Measurements from ENCODE around the gene NLGN4X.
"Not testable (repeated sequence)": the region's sequence is repeated elsewhere in the genome, so short reads cannot be mapped to it uniquely, and the experiment has no call there.

Gene NLGN4X

DNA sequence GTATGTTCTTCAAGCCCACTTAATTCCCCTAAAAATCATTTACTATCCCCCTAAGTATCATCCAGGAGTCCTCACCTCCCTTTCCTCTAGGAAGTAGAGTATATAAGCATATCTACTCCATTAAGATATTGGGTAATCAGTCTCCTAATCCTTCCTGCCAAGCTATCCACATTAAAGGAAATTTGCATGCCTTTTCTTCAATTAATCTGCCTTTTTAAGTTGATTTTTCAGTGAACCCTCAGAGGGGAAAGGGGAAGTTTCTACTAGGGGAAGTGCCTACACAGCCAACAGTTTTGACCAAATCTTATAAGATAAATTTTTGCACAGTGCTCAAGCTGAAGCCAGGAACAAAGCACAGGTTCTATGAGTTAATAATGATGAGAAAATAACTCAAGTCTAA, 222.8 kb downstream of the NLGN4X start:
- DNase-seq (ENCODE audit: low read depth), result no peak

DNA sequence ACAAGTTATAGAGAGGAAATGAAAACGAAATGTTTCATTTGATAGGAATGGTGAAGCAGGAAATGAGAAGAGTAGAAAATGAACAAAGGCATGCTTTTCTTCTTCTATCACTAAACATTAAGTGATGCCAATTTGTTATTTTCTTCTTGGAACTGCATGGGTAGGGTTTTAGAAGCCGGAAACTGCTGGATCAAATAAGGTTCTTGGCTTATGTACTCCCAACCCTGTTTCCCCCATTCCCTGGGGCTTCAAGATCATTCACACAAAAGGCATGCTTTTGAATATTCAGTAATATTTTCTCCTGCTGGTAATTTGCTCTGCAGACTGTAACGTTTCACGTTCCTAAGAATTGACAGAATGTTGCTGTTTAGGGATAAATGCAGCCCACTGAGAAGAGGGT, 224.1 kb downstream of the NLGN4X start:
- no peak for DNase-seq (ENCODE audit: low read depth)

DNA sequence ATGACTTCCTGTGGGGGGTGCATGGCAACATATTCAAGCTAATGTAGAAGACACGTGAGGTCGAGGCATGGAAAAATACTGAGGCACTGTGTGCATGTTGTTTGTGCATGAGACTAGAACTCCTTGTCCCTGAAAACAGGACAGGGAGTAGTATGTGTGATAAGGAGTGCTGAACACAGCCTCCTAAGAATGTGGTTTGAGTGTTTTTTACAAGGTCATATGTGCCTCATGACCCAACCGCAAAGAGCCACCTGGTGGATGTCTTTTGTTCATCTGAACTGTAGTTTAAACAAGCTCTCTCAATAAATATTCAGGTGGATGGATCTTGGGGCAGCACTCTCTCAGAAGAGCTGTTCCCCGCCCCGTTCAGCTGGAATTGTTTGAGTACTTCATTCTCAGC, 226.6 kb downstream of the NLGN4X start:
- DNase-seq (ENCODE audit: low read depth), result no peak

DNA sequence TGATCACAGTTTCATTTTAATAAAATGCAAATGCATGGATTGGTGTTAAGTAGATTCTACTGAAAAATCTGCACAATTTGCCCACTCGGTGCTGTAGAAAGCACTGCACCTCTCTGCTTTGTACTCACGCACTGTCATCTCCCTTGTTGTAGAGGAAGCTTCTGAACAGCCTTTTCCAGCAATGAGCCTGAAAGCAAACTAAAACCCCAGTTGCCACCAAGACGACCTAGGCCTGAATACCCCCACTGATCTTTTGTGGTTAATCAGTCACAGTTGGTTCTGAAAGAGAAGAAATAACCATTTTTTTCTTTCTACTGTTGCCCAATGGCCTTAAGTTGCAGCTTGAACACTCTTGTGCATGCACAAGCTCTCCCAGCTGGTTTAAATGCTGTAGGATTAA, 229.8 kb downstream of the NLGN4X start:
- no peak for DNase-seq (ENCODE audit: low read depth)

DNA sequence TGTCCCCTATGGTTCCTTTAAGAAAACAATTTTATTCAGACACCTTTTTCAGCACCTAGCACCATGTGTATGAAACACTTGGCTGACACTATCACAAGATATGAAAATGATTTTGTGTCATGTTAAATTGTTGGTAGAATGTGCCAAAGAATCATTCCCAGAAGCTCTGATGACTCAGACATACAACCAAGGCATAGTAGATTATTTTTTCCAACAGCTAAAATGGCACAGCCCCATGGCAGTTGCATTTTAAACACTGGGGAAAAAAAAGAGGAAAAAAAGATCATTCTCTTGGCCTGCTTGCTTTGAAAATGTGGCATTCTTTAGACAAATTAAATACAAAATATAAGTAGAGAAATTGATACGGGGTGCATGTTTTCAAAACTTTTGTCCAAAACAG, 230.2 kb downstream of the NLGN4X start:
- no peak for DNase-seq (ENCODE audit: low read depth)

DNA sequence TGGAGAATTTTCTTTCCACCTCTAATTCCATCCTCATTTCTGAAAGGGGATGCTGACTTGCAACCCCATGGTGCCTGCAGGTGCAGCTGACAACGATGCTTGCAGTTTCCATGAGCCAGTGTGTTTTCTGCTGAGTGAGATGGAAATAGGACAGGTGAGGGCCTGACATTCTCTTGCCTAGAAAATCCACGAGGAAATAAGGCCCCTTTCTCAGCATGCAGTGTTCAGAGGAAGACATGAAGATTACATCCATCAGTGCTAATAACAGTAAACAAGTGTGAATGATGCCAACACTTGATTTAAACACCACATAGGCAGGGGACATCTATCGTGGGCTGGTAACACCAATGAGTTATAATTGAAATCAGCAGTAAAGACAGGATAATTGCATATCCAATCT, 237.3 kb downstream of the NLGN4X start:
- DNase-seq (ENCODE audit: low read depth), result no peak

DNA sequence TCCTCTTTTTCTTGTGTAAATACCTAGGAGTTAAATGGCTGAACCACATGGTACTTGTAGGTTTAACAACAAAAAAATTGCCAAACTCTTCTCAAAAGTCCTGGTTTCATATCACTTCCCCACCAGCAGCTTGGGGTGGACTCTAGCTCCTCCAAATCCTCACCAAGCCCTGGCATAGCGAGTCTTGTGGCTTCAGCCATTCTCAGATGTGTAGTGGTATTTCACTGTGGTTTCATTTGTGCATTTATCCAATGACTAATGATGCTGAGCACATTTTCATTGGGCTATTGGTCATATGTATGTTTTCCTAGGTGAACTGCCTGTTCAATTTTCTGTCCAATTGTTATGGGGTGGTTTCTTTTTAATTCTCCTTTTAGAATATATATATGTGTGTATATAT, 249.3 kb downstream of the NLGN4X start:
- DNase-seq (ENCODE audit: low read depth), result no peak

DNA sequence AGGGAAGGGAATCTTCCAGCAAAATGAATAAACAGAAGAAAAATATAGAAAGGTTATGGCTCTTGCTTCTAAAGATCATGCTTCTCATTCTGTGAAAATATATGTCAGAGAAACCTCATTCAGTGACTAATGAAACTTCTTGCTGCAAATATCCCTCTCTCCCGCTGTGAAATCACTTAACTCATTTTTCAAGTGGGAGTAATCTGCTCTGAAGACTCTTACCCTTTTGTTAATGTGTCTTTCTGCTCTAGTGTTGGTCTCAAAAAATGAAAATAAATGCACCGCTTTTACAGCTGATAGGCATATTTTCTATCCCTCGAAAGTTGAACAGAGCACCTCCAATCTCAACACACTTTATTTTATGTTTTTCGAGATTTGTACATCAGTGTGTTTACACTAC, 252.3 kb downstream of the NLGN4X start:
- no peak for DNase-seq (ENCODE audit: low read depth)

DNA sequence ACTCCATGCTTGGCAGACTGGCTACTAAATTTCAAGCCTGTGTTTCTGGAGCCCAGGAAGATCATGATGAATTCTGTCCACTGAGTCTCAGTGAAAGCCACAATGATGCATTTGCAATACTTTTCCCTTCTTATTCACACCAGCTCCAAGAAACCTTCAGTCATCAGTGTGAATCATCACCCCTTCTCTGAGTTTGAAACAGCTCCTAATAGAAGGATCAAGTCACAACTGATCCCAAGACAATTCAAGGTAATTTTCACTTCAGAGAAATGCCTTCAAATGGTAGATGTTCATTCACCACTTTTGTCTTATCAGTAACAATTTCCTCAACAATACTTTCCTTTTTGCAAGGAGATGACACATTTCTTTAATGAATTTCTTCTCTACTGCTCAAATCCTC, 257.4 kb downstream of the NLGN4X start:
- no peak for DNase-seq (ENCODE audit: low read depth)

DNA sequence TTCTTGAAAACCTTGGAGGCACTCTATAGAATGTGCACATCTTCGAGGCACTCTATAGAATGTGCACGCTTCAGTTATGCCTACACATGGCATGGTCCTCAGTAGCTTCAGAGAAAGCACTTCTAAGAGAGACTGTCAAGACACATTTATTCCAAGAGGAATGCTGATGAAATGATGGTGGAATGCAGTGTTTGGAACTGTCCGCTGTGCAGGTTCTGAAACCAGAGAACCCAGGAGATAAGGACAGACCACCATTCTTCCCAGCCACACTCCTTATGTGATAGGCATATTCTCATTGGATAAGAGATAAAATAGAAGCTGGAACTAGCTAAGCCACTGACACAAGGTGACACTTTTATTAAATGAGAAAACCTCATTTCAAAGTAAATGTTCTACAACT, 263.3 kb downstream of the NLGN4X start:
- DNase-seq (ENCODE audit: low read depth), result no peak

DNA sequence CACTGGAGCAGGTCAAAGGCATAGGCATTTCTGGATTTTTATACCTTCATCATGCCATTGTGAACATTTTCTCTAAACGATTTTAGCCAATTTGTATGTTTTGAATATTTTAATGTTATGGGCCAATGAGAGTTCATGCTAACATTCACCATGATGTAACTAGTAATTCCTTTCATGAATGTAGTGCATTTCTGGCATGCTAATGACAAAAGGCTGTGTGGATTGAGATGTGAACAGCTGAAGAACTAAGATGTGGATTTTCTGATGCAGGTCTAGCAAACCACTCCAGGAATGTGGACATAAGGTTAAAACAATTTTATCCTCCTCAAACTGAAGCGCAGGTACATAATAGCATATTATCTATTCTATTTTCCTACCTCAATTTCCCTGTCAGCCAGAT, 269.4 kb downstream of the NLGN4X start:
- DNase-seq (ENCODE audit: low read depth), result no peak

DNA sequence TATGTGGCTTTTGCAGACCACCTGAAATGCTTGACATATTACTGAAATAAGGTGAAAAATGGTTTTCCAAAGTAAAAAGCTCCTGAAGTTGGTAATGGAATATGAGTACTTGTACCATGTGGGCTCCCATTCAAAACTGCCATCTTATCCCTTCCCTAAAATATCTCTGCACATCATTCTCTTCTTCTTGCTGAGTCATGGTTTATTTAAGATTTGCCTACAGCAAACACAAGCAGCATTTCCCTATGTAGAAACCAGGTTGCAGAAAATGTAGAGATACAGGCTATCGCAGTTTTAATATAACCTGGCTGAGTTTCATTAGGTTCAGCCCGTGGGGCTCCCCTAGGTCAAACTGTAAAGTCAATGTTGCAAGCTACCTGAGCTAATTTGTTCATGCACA, 270.1 kb downstream of the NLGN4X start:
- DNase-seq (ENCODE audit: low read depth), result no peak

DNA sequence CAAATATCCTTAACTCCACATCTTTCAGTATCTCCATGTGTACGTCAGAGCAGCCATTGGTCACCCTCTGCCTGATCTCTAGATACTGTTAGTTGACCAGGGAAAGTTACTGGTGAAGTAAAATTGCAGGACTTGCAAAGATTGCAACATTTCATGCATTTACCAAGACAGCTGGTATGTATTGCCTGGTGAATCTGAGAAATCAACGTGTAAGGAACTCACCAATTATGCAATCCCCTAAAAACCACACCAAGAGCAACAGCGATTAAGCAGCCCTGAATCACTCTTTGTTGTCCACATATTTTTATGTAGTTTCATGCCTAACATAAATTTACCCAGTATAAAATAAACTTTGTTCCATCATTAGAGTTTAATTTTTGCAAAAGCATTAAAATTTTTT, 271.2 kb downstream of the NLGN4X start:
- DNase-seq (ENCODE audit: low read depth), result peak; percentile 1

DNA sequence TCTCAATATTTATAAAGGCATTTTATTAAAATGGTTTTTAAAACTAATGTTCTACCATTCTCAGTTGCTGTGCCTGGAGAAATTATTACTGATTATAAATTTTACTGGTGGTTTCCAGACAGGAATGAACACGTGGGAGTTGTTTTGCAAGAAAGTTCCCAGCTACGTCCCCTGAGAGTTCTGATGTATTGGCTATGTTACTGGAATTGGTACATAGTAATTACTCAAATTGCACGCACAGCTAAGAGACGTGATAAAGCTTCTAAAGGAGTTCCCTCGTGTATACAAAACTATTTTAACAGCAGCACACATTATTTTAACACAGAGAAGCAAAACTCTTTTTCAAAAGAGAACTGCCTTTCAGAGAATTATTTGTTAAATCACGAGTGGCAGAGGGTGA, 292.2 kb downstream of the NLGN4X start:
- DNase-seq (ENCODE audit: low read depth), result no peak

DNA sequence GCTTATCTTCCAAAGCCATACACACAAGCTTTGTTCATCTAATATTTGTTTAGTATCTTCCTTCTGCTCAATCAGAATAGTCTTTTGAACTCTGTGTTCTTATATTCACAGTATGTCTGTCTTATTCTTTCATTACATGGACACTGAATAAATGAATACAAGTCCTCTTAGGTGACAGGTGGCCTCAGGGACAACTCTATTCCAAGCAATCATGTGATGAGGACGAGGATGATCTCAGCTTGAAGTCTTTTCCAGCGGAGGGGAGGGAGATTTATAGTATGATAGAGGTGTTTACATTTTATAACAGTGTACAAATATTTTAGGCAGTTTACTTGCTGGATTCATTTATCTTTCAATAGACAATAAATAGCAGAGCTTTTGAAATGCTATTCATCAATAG, 300.4 kb downstream of the NLGN4X start:
- no peak for DNase-seq (ENCODE audit: low read depth)

DNA sequence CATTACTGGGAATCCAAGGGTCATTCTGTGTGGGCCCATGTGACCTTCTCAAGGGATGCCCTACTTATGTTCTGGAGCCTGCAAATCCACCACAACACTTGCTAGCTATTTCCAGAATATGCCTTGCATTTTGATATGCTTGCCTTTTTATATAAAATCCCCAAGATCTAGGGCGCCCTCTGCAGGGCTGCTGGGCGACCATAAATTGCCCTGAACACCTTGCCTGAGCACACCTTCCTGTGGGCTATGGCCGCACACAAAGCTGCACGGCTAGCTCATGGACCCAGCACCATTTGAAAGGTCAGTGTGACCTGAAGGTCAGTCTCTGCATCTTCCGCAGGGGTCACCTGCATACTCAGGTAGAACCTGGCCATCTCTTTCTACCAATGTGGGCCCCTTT, 311.7 kb downstream of the NLGN4X start:
- no peak for DNase-seq (ENCODE audit: low read depth)

DNA sequence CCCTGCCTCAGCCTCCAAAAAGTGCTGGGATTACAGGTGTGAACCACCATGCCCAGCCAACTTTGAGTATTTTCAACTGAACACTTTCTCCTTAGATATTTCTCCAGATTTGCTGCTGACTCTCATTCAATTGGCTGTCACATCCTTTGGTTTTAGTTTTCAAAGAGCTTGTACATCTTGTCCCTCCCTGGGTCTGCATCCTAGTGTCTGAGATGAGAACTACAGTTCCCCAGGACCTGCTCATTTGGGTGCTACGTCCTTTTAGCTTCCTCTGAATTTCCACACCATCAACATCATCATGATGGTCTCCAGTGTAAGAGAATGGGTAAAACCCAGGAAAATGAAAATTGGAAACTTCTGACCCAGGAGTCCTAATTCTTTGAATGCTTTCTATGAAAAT, 312.9 kb downstream of the NLGN4X start:
- DNase-seq (ENCODE audit: low read depth), result no peak

DNA sequence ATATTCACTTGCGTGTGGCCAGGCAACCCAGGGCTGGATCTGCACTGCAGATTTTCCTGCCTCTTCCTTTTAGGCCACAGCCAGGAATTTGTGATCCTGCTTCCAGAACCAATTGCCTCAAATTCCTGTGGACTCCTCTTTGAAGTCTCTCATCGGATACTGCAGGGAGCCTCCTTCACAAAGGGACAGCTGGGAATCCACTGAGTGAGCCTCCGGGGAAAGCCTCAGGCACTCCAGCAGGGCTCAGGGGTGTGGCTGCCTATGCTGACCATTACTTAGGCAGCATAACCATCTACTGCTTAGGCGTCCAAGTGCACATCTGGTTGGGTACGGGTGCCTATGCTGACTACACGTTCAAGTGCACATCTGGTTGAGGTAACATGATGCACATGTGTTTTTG, 321.5 kb downstream of the NLGN4X start:
- no peak for DNase-seq (ENCODE audit: low read depth)

DNA sequence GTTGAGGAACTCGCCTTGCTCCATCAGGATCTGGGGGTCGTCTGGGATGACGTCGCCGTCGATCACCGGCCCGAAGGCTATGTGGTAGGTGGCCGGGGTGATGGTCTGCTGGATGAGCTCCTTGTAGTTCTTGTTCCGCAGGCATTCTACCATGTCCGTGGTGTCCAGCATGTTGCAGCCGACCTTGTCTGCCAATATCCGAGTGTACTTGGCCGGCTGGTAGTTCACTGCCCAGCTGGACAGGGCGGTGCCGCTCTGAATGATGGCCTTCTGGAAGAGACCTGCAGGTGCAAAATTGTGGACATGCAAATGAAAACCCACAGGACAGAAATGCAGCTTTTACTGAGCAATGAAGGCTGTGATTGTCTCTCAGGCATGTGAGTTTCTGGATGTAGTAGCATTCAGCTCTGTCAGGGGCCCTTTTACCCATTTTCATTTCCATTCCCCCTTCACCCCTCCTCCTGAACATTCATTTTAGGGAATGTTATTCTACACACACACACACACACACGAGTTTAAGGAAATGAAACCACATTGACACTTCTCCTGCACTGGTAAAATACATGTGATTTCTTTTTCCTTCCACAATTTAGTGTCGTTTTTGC, 325.0 kb downstream of the NLGN4X start:
- not testable (repeated sequence) for DNase-seq (ENCODE audit: low read depth)

DNA sequence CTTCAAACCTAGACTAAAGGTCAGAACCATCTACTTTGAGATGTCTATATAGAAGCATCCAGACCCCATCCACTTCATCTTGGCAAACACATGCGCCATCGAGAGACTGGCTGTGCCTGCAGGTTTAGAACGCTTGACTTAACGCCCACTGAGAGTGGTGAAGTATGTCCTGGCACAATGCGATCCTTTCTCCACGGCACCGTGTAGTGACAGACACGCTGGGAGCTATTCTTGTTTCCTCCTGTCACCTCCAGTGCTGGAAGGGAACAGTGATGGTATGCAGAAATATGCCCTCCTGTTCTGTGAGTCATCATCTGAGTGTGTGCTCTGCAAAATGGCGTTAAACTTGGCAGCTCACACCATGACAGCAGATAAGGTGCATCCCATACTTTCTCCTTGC, 330.2 kb downstream of the NLGN4X start:
- DNase-seq (ENCODE audit: low read depth), result no peak

DNA sequence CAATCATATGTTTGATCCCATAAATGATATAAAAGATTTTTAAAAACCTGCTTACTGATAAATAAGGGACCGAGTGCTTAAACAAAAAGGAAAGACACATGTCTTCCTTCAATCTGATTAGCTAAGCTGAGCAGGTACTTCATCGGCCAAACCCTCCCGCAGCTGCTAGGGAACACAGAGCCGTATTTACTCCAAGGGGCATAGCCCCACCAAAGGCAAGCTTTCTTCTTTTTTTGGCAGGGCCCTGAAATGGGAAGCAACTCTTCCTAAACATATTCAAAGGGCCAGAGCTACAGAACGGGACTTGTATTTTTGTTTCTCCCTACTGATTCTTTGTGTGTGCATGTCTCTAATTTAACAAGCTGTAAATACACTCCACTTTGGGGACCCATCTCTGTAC, 337.3 kb downstream of the NLGN4X start:
- DNase-seq (ENCODE audit: low read depth), result no peak

DNA sequence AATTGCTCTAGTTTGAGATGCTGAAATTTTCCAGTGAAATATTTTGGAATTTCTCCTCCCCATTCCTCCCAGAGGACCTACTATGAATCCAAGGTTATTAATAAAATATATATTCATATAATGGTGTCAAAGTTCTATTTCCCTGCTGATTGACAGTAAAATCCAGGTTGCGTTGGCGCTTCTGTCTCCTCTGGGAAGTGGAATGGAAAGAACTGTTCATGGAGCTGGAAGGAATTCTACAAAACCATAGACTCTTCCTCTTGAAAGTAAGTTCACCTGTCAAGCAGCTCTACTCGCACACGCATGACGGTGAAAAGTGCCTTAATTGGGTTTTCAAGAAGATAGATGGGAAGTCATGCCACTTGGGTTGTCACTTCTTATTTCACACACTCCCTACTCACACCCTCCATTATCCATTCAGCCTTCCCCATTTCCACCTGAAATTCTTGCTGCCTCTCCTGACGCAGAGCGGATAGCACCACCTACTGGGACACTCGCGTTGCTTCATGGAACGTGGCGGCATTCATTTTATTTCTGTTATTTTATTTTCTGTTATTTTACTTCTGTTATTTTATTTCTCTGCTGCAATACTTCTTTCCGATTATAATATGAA, 351.6 kb downstream of the NLGN4X start:
- no peak for DNase-seq (ENCODE audit: low read depth)

DNA sequence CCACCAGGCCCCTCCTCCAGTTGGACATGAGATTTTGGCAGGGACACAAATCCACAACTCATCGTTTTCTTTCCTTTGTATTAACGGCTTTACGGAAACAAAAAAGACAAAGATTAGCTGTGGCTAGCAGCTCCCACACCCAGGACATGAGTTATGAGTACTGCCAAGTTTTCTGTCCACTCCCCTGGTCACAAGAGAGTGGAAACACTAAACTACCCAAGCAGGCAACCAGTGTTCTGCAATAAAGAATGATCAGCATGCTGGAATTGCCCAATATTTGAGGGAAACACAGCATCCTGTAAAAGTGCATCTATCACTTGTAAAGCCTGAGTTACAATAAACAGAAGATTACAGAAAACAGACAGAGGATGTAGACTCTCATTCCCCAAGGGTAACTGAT, 358.4 kb downstream of the NLGN4X start:
- no peak for DNase-seq (ENCODE audit: low read depth)

DNA sequence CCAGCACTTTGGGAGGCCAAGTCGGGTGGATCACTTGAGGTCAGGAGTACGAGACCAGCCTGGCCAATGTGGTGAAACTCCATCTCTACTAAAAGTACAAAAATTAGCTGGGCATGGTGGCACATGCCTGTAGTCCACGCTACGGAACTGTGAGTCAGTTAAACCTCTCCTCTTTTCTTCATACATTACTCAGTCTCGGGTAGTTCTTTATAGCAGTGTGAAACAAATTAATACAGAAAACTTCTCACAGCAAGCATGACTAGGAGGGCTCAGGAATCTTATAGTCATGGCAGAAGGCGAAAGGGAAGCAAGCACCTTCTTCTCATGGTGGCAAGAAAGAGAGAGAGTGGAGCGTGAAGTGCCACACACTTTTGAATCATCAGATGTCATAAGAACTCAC, 358.9 kb downstream of the NLGN4X start:
- no peak for DNase-seq (ENCODE audit: low read depth)

DNA sequence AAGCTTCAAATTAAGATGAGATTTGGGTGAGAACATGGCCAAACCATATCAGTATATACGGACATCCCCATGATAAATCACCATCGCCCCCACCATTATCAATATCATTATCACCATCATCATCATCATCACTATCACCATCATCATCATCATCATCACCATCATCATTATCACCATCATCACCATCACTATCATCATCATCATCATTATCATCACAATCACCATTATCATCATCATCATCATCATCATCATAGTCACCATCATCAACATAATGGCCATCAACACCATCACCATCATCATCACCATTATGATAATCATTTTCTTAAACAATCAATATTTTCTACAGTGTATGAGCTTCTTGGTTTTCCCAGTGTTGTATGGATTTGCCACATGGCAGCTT, 360.9 kb downstream of the NLGN4X start:
- no peak for DNase-seq (ENCODE audit: low read depth)

Measured in amniotic epithelial cell (primary cell).